GM18907 (cell line): ENCODE data around the gene SV2C.
"Not testable (repeated sequence)": the region's sequence is repeated elsewhere in the genome, so short reads cannot be mapped to it uniquely, and the experiment has no call there.

Experiments
- ATAC-seq: cut with Tn5 transposase; IDR thresholded peaks from one replicate; pipeline ENCODE4 v1.9.1; 2021; ENCODE audit warnings: mild to moderate bottlenecking, moderate library complexity; ENCODE audit not compliant: unreplicated experiment

Gene SV2C, protein sequence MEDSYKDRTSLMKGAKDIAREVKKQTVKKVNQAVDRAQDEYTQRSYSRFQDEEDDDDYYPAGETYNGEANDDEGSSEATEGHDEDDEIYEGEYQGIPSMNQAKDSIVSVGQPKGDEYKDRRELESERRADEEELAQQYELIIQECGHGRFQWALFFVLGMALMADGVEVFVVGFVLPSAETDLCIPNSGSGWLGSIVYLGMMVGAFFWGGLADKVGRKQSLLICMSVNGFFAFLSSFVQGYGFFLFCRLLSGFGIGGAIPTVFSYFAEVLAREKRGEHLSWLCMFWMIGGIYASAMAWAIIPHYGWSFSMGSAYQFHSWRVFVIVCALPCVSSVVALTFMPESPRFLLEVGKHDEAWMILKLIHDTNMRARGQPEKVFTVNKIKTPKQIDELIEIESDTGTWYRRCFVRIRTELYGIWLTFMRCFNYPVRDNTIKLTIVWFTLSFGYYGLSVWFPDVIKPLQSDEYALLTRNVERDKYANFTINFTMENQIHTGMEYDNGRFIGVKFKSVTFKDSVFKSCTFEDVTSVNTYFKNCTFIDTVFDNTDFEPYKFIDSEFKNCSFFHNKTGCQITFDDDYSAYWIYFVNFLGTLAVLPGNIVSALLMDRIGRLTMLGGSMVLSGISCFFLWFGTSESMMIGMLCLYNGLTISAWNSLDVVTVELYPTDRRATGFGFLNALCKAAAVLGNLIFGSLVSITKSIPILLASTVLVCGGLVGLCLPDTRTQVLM

DNA sequence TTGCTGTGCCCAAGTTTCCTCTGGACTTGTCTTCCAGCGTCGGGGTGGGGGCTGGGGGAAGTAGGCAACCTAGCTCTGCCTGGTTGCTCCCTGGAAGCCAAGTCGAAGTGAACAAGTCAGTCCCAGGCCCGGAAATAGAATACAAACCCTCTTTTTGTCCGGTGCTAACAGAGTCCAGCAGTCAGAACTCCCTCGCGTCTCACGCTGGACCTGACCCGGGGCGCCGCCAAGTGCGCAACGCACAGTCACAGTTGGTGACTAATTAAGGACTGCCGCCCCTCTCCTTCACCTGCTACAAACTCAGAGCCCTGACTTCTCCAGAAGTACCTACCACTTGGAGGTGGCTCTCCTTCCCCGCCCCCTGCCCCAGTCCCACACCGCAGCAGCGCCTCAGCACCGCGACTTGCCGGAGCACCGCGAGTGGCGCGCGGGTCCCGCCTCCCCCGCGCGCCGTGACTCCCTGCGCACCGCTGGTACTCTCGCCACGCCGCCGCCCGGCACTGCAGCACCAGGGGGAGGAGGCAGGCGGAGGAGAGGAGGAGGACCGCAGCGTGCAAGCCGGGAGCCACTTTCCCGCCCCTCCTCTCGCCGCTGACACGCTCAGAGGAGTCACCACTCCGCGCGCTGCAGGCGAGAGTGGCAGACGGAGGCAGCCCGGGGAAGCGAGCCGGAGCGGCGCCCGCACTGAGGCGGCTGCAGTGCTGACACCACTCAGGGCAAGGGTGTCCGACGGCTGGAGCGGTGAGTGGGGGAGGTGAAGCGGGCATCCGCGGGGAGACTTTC lies at the start of gene SV2C:
TSS of gene SV2C (plus strand) at position 612 of the 783 bp plus-strand sequence. CDS start 48,368 bp downstream, outside the sequence.
- no peak for ATAC-seq

DNA sequence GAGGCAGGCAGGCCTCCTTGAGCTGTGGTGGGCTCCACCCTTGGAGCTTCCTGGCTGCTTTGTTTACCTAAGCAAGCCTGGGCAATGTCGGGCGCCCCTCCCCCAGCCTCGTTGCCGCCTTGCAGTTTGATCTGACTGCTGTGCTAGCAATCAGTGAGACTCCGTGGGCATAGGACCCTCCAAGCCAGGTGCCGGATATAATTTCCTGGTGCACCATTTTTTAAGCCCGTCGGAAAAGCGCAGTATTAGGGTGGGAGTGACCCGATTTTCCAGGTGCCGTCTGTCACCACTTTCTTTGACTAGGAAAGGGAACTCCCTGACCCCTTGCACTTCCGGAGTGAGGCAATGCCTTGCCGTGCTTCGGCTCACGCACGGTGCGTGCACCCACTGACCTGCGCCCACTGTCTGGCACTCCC lies 45.4 kb upstream of the SV2C start:
- not testable (repeated sequence) for ATAC-seq

DNA sequence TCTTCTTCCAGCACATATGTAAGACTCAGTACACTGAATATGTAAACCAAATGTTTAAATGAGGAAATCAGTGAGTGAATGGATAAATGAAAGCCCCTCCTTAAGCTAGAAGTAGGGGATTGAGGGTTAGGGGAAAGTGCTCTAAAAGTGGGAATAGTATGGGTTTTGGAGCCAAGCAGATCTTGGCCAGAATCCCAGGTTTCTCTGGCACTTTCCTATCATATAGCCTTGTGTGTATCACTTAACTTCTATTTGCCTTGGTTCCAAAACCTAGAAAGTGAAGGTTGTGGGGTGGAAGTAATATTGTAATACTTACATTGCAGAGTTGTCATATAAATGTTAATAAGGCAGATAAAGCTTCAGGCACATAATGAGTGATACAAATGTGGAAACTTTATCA lies 45.0 kb upstream of the SV2C start:
- no peak for ATAC-seq

DNA sequence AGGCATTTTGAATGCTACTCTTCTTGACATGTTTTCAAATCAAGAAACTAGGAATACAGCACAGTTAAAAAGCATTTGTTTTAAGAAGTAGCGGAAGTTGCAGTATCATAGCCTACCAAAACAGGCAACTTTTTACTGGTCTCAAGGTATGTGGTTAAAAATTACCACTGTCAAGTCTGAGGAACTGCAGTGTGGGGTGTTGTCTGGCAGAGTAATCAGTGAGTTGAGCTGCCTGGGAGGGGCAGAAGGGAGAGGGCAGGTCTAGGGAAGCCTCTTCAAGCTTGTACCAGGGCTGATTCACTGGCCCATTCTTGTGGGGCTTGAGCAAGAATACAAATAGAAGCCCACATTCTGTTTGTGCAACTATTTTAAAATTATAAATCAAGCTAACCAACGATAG lies 42.4 kb upstream of the SV2C start:
- ATAC-seq: no peak

DNA sequence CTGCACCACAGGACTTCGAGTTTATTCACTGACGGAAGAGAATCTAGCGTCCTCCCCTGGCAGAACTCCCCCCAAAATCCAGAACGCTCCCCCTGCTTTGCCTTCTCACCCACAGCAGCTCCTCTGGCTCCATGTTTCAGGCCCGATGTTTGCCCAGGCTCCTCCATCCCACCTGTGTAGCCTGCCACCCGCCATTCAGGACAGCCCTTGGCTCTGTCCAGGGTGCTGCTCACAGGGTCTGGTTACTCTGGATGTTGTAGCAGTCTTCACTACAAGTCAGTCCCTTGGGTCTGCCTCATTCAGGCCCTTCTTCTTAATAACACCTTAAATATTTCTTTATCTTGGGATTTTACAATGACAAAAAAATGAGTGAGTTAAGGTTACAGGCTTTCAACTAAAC lies 41.3 kb upstream of the SV2C start:
- ATAC-seq: no peak

DNA sequence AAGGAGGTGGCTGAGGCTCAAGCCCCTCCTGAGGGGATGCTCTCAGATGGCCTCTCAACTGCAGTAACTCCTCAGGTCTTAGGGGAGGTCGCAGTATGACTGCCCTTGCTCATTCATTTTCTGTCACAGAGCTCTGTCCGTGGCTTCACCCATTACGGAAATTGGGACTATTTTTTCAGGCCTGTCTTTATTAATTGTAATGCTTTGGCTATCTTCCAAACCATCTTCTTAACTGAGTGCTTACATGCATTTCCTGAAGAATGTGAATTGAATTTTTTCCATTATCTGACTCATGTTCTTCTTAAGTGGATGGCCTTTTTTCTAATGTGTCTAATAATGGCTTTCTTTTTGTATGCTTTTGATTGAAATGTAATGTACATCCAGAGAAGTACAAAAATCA lies 36.4 kb upstream of the SV2C start:
- ATAC-seq: no peak

DNA sequence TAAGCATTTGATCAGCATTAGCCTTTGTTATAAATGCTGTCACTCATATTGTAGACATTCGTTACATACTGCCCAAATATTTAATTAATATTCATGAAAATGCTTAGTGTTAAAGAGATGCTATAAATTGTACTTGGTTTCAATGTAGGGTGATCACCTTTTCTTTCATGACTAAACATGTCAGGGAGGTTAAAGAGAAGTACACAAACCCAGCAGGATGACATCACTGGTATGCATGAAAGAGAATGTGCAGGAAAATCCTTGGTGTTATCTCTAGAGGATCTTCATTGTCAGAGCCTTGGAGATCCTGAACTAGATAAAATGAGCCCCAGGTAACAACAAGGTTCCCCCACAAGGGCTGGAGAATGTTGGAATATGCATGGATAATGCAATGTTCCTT lies 33.0 kb upstream of the SV2C start:
- ATAC-seq: no peak

DNA sequence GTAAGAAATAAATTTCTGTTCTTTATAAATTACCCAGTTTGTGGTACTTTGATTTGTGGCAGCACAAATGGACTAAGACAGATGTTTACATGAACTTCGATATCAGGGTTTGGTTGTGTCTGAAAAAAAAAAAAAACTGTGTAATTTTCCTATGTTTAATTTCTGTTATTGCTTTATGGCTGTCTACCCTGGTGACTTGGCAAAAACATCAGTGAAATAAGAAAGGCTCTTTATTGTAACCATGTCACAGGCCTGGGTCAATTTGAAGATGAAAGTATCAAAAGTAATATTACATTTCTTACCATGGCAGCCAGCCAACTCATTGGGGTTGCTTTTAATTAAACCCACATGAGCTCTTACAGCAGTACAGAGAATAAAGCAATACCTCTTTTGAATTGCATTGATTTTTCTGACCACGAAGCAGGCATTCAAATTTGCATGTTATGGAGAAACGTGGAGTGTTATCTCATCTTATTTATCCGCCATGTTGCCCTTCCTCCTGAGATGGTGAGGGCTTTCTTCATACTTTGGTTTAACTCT lies 20.6 kb upstream of the SV2C start:
- no peak for ATAC-seq

DNA sequence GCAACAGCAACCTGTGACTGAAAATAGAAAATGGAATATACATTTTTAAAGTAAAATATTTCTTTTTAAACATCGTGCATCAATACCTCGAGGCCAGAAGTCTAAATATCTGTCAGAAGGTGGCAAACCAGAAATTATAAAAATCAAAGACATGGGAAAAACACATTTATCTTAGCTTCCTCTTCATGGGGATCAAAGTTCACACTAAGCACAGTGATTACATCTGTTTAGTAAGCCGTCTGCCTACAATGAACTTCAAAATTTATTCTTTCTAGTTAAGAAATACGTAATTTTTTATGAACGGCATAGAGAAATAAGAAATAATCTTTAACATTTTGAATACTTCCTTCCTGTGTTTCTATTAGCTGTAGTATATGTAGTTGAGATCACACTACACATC lies 17.9 kb upstream of the SV2C start:
- ATAC-seq: no peak

DNA sequence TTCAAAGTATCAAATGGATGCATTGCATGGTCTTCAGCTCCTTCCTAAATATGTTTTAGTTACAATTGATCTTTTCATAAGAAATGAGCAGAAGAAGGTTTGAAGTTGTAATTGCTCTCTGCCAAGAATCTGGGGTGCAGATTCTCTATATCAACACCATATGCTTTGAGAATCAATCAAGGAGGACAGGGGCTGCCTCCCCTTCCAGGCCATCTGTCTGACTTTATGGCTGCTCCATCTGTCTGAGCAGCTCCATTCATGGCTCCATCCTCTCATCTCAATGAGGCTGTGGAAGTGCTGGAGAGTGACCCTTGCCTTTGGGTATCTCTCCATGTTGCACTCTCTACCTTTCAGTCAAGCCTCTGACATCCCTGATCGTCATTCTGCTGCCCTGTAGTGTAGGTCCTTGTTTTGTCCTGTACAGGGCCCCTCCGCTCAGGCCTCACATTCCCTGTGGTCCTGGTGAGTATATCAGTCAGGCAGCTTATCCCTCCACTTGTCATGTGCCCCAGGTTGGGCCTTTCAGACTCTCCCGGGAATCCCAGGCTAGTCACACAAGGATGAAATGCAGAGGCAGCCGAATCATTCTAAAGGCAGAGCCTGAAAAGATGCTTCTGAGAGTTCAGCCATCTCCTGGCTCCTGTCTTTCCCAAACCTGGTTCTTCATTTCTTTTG lies 14.0 kb upstream of the SV2C start:
- ATAC-seq: no peak

DNA sequence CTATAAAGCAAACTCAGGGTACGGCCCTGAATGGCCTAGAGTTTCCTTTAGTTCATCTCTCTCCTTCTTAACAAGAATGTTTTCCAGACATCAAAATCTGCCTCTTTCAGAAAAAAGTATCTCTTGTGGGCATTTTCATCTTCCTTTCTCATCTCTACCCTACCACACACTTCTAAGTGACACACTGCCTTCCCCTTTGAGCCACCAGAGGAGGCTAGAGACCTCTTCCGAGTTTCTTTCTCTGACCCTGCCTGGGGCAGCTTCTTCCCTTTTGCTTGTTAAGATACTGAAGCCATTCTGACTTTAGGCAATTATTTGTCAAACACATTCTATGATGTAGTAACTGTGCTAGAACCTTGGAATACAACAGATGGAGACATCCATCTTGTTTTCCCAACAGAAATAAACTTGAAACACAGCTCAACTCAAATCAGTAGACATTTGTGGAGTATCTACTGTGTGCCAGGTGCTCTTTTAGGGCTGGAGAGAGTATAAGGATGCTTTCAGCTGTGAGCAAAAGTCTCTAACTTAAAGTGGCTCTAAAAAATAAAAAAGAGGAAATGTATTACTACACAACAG lies 8.6 kb upstream of the SV2C start:
- no peak for ATAC-seq

DNA sequence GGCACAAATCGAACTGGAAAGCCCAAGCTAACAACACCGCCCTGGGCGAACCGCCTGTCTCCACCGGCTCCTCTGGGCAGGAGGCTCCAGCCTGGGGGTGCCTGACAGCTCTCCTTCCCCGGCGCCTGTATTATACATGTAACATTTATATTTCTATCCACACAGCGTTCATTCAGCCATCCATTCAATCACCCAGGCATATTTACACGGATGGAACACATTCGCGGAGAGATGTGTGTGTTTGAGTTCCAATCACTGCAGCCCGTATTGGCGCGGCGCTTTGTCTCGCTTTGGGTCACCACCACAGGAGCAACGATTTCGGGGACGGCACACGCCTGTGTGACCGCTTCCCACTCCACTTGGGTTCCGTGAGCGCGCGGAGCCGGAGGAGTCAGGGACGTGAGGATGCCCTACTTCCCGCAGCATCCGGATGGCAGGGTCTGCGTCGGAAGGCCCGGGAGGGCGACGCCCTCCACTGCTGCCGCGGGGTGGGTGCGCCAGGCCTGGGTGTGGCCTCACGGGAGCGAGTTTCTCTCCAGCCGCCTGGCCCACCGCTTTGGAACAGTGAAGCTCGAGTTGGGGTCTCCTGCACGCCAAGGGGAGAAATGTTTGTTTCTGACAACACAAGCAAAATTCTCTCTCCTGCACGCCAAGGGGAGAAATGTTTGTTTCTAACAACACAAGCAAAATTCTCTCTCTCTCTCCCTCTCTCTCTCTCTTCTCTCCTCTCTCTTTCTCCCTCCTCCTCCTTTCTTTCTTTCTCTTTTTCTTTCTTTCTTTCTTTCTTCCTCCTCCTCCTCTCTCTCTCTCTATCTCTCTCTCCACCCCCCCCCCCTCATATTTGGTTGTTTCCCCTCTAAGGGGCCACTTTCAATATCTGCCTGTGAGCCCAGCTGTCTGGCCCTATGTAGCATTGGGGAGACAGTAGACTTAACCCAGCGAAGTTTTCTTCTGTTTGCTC lies 1.1 kb upstream of the SV2C start:
- no peak for ATAC-seq

DNA sequence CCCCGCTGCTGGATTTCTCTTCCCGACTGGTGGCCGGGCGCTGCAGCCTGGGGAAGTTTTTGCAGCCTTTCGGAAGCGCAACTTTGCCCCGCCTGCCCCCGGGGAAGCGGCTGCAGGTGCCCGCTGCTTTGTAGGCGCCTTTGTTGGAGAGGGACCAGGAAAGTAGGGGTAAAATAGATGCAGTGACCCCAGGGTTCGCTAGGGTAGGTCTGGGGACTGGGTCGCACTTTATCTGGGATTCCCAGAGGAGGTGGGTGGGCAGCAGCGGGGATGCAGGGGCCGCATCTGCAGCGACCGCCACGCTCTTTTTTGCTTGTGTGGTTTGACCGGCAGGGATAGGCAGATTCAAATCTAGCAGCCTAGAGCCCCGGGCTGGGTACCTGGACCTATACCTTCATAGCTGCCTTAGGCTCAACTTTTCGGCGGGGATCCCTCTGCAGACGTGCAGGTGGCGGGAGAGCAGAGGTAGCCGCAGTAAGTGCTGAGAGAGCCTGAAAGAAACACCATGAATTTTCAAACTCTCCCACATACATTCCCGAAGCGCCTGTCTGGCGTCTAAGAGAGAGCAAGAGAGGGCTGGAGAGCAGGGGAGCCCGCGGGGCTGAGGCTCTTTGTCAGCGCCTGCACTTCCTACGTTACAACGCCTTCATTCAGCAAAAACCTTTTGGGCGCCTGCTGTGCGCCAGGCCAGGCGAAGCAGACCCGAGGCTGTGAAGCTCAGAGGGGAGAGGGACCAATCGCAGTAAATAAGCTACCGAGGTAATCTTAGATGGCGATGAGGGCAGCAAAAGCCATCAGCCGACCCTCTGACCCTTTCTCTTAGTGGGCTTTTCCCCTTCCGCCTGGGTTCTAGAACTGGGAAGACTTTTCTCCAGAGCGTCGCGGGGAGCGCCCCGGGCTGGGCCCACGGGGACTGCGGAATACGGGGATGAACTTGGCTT lies 642 bp downstream of the SV2C start:
- no peak for ATAC-seq

DNA sequence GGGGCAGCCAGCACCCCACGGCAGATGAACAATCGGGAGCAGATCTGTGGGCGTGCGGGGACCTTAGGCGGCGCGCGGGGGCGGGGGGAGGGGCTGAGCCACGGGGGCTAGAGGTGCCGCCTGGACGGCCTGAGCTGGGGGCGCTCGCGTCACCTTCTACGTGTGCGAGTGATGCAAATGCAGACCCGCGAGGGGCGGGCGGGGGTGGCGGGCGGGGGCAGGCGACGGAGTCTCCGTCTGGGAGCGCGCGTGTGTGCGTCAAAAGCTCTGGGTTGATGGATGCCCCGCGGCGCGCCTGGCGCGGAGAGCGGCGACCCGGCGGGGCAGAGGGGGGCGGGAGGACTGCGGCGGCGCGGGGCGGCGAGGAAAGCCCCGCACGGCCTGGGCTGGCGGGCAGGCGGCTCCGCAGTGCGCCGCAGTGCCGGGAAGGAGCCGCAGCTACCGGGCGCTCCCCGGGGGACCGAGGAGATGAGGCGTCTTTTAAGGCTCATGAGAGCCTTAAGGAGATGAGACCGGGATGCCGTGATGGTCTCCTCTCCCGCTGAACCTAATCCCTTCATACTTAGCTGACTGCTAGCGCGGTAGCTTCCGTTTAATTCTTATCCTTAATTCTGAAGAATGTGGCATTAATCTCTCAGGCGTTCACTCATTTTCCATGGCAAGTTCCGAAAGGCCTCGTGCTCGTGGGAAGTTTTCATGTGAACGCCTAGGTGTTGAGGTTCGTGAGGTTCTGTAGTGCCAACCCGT lies 1.5 kb downstream of the SV2C start:
- ATAC-seq: no peak

DNA sequence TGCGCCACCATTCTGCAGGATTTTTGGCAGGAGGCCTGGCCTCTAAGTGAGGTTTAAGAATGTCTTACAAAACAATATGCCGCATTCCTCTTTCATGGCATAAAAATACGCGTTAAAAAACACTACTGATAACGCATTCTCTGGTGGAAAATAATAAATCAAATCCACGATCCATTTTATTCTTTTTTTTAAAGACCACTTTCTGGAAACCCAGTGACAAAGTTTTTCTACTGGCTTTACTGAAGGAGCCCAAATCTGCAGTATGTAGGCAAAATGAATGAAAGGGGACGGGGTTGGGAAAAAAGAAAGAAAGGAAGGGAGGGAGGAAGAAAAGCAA lies 2.0 kb downstream of the SV2C start:
- no peak for ATAC-seq

DNA sequence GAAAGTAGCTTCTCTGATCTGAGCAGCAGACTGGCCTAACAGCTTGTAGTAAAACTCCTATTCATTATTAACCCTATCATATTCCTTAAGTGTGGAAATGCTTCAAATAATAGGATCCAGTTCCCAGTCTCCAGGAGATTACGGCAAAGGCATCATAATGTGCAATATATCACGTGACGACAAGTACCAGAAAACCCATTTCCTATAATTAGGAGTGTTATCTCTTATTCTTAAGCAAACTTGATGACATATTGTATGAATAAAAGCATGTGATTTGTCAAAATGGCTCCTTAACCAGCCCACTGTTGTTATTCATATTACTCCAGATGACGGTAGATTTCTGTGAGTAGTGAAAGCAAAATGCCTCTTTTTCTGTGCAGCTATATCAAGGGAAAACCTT lies 2.9 kb downstream of the SV2C start:
- no peak for ATAC-seq

DNA sequence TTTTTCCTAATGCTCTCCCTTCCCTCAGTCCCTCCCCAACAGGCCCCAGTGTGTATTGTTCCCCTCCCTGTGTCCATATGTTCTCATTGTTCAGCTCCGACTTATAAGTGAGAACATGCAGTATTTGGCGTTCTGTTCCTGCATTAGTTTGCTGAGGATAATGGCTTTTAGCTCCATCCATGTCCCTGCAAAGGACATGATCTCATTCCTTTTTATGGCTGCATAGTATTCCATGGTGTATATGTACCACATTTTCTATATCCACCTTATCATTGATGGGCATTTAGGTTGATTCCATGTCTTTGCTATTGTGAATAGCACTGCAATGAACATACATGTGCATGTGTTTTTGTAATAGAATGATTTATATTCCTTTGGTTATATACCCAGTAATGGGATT lies 6.0 kb downstream of the SV2C start:
- ATAC-seq: not testable (repeated sequence)

DNA sequence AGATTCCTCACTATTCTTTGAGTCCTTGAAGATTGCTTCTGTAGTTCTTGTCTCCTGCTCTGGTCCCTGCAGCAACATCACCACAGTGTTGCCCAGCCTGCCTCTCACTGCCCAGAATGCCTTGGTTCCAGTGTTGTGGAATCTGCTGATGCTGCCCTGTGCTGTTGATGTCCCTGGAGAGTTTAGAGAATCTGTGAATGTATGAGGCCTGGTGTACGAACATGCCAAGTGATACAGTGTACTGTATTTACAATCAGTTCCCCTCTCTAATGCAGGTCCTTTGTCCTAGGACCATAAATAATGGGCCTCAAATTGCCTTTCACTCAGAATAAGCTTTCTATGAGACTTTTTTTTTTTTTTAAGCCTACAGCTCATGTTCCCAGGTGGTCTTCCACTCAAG lies 8.2 kb downstream of the SV2C start:
- ATAC-seq: no peak
